ENCODE data around the gene CYB561D1. TPM values are rescaled to one million over a fixed set of nuclear protein-coding genes. Genes with fewer than 3 reads are reported as not detected.

The CYB561D1 gene
- total and polyA plus RNA-seq, 10 of the 15 experiments (the other 5 are each of a cell fraction or from before 2014, with no cell fraction given) = 0.68 to 9.0 (median 3.3) TPM

- CTCF ChIA-PET = interaction anchor here (3.0 to 26.7 kb wide), 3 partner anchors 10 to 31 kb away, joined by 15 to 1280 read pairs (median 240); partner anchors contain the start of genes AMIGO1 and GPR61
- ATAC-seq (no peak), DNase-seq (ENCODE audit: low read depth, low spot score) (no peak), FAIRE-seq (no peak)
- Histone ChIP-seq H4K20me1 (ENCODE audit: control insufficient read depth, insufficient read depth) (peaks cover 4% of the 10 kb centered on the region; the same call in 1 of the 2 replicates), H3K27me3 (replicated peaks in 1 of 2; ENCODE audit: control insufficient read depth in 2 of 2, insufficient read depth in 2 of 2, low read length in 1 of 2) (no peaks in the 10 kb centered on the region), H3K9ac (ENCODE audit: control insufficient read depth, insufficient read depth, low read length) (no peak overlapping the region), H3K4me3 (no peak overlapping the region), H3K79me2 (ENCODE audit: control insufficient read depth, insufficient read depth, low read length) (no peaks in the 10 kb centered on the region), H3K4me2 (ENCODE audit: control insufficient read depth, insufficient read depth) (no peak overlapping the region), H3K36me3 (ENCODE audit: control insufficient read depth in 2 of 2, insufficient read depth in 2 of 2, low read length in 1 of 2) (peaks cover 4 to 18% of the 10 kb centered on the region in 2 experiments; a peak in 3 of 4 replicates), H3K9me3 (replicated peaks; ENCODE audit: control insufficient read depth, insufficient read depth, low read length) (no peaks in the 10 kb centered on the region), H3K27ac (ENCODE audit: control insufficient read depth, insufficient read depth) (no peak overlapping the region), H3K4me1 (ENCODE audit: control insufficient read depth, insufficient read depth, low read length) (no peaks in the 10 kb centered on the region), H2AFZ (ENCODE audit: control insufficient read depth, low read depth, low read length) (no peak overlapping the region)
- intact Hi-C loops (cut with micrococcal nuclease; ENCODE audit: unreplicated experiment) = no loop called here
- 80% methylated on average over 5 of the region's 5 CpGs for WGBS (ENCODE audit: insufficient coverage, insufficient replicate concordance, low lambda C conversion rate, missing lambda C conversion rate)
- RAD21 ChIA-PET (ENCODE audit: unreplicated experiment) = interaction anchor here (13.4 kb wide), 1 partner anchor 30 kb away, joined by 422 read pairs; no protein-coding TSS in a partner anchor
- TF ChIP-seq STAT1 (conservative IDR thresholded peaks at IDR 0.05) (no peak), BHLHE40 (IDR thresholded peaks at IDR 0.05; ENCODE audit: borderline replicate concordance in 1 of 2, low read depth in 2 of 2, low read length in 1 of 2) (no peak), NR2C1 (IDR thresholded peaks at IDR 0.05) (no peak), IRF5 (IDR thresholded peaks at IDR 0.05; ENCODE audit: borderline replicate concordance) (no peak), SIN3A (IDR thresholded peaks at IDR 0.05; ENCODE audit: low read depth, low read length) (no peak), MTA3 (IDR thresholded peaks at IDR 0.05; ENCODE audit: borderline replicate concordance, low read length) (no peak), MEF2A (IDR thresholded peaks at IDR 0.05; ENCODE audit: insufficient read depth, low read depth, low read length) (no peak), PAX5 (IDR thresholded peaks at IDR 0.05; ENCODE audit: borderline replicate concordance, low read depth, low read length) (no peak), TAF1 (IDR thresholded peaks at IDR 0.05; ENCODE audit: borderline replicate concordance, low read depth, low read length) (no peak), CREM (IDR thresholded peaks at IDR 0.05; ENCODE audit: low read depth) (no peak), CHD1 (IDR thresholded peaks at IDR 0.05; ENCODE audit: low read depth, low read length) (no peak), RAD51 (IDR thresholded peaks at IDR 0.05) (no peak), JUND (IDR thresholded peaks at IDR 0.05; ENCODE audit: low read depth, low read length) (no peak), SP1 (IDR thresholded peaks at IDR 0.05; ENCODE audit: low read depth, low read length) (no peak), YBX1 (IDR thresholded peaks at IDR 0.05) (no peak), POLR2A (IDR thresholded peaks at IDR 0.05; ENCODE audit: low read depth, low read length) (no peak), ETV6 (conservative IDR thresholded peaks at IDR 0.05 in 1 of 2, IDR thresholded peaks at IDR 0.05 in 1 of 2; ENCODE audit: borderline replicate concordance in 1 of 2, low read depth in 1 of 2) (no peak), POLR2AphosphoS2 (IDR thresholded peaks at IDR 0.05; ENCODE audit: low read depth, low read length) (no peak), RAD21 (IDR thresholded peaks at IDR 0.05; ENCODE audit: insufficient read depth, low read depth, low read length) (no peak)
- TF ChIP-seq, protein P1, sequence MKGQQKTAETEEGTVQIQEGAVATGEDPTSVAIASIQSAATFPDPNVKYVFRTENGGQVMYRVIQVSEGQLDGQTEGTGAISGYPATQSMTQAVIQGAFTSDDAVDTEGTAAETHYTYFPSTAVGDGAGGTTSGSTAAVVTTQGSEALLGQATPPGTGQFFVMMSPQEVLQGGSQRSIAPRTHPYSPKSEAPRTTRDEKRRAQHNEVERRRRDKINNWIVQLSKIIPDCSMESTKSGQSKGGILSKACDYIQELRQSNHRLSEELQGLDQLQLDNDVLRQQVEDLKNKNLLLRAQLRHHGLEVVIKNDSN (IDR thresholded peaks at IDR 0.05; ENCODE audit: borderline replicate concordance, extremely low read length, insufficient read depth, low read depth, low read length) = no peak
- POLR2A ChIA-PET = interaction anchor here (1.1 kb wide), 1 partner anchor 31 kb away, joined by 3 read pairs; no protein-coding TSS in a partner anchor
- SMC1A ChIA-PET (ENCODE audit: uncharacterized antibody, unreplicated experiment) = interaction anchor here (14.4 kb wide), 1 partner anchor 30 kb away, joined by 431 read pairs; no protein-coding TSS in a partner anchor
- BruUV-seq (replicated peaks) = no TSS peak
- in situ Hi-C loops (cut with MboI) = no loop called here
Measured at GRCh38 chr1:109500941-109501381, 7.1 kb downstream of the CYB561D1 start.
